GM12801 (cell line): Measurements from ENCODE around the gene SLC22A6.

Source experiments
- TF ChIP-seq, protein P1 (sequence below): IDR thresholded peaks from one replicate; pipeline ENCODE4 v1.5.1; 2011; ENCODE audit warnings: control low read depth; ENCODE audit not compliant: insufficient read length; ENCODE audit errors: extremely low read depth

SLC22A6 gene

DNA sequence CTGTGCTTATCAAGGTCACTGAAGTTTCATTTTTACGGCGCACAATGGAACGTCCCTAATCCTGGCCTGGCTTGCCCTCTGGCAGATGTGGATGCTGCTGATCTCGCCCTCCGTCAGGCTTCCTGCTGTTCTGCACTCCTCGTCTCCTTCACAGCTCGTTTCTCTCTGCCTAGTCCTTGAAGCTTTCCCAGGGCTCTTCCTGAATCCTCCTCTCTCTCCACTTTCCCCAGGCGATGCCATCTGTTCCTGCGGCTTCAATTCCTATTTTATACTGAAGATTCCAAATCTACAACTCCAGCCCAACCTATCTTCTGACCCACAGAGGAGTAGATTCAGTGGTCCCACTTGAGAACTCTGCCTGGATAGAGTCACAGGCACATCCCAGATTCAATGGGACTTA, 16.7 kb upstream of the SLC22A6 start:
- TF ChIP-seq, protein P1, sequence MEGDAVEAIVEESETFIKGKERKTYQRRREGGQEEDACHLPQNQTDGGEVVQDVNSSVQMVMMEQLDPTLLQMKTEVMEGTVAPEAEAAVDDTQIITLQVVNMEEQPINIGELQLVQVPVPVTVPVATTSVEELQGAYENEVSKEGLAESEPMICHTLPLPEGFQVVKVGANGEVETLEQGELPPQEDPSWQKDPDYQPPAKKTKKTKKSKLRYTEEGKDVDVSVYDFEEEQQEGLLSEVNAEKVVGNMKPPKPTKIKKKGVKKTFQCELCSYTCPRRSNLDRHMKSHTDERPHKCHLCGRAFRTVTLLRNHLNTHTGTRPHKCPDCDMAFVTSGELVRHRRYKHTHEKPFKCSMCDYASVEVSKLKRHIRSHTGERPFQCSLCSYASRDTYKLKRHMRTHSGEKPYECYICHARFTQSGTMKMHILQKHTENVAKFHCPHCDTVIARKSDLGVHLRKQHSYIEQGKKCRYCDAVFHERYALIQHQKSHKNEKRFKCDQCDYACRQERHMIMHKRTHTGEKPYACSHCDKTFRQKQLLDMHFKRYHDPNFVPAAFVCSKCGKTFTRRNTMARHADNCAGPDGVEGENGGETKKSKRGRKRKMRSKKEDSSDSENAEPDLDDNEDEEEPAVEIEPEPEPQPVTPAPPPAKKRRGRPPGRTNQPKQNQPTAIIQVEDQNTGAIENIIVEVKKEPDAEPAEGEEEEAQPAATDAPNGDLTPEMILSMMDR, result no peak

DNA sequence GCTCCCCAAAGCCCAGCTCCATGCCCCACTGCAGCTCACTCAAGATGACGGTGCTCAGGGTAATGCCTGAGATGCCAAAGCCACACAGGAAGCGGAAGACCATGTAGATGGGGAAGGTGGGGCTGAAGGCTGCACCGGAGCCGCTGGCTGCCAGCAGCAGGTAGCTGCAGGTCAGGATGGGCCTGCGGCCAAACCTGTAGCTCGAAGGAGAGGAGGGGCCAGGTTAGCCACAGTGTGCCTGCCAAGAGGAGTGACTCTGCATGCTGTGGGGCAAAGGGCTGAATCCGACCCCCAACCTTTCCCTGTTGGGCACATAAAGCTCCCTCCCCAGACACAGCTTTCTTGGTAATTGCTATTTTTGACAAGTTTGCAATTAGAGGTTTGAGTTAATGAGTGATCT, 14.9 kb upstream of the SLC22A6 start:
- TF ChIP-seq, protein P1, result no peak

DNA sequence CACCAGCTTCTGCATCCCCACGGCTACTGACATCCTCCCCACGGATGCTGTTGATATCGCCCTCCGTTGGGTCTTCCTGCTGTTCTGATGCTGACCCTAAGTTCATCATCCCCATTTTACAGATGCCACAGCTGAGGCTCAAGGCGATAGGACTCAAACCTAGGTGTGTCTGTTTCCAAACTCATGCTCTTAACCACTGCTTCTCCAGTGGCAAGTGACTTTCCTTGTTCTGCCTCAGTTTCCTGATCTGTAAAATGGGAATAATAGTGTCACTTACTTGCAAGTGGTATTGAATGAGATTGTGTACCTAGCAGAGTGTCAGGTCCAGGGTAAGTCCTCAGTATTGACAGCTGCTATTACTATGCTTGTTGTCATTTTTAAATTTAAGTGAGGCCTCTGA, 14.4 kb upstream of the SLC22A6 start:
- TF ChIP-seq, protein P1, result no peak

DNA sequence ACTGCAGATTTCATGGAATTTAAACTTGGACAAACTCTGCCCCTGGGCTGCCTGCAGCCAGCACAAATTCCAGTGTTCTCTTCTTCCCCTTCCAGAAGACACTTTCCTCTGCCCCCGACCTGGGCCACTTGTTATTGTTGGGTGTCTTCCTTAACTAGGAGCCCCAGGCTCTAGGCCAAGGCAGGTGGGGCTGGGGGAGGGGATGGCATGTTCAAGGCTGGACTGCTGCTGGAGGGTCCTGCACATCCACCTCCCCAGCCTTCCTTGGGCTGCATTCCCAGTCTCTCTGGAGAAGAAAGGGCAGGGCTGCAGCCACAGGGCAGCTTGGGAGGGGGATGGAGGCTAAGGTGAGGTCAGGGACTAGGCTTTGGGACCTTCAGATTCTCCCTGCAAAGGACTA, 11.5 kb upstream of the SLC22A6 start:
- TF ChIP-seq, protein P1, result no peak

DNA sequence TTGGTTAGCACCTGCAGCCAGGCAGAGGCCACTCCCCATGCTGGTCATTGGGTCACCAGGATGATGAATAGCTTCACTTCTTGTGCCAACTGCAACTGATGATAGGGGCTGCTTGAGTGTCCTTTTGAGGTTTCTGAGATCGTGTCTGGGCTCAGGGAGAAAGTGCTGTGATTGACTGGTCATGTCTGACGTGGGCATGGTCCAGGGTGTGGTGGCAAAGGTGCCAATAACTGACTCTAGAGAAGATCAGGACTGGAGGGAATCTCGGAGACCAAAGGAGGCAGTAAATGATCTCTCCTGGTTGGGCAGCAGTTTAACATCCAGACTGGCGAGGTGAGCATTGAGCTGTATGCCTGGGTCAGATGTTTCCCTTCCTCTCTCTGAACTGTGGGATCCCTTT, 10.0 kb upstream of the SLC22A6 start:
- TF ChIP-seq, protein P1, result no peak

DNA sequence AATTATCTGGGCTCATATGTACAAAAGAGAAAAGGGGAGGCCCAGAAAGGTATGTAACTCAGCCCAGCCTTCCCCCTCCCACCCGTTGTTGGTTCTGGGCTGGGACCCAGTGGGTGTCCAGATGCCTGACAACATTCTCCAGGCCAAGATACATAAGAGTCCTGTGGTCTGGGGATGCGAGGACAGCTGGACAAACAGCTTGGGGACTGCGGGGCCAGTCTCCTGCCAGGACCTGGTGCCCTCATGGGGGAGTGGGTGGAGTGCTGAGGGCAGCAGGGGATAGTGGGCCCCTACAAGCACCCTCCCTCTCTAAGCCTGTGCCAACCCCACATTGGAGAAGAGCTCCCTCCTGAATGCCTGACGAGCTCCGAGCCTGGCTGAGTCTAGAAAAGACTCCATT, 3.5 kb upstream of the SLC22A6 start:
- TF ChIP-seq, protein P1, result no peak

DNA sequence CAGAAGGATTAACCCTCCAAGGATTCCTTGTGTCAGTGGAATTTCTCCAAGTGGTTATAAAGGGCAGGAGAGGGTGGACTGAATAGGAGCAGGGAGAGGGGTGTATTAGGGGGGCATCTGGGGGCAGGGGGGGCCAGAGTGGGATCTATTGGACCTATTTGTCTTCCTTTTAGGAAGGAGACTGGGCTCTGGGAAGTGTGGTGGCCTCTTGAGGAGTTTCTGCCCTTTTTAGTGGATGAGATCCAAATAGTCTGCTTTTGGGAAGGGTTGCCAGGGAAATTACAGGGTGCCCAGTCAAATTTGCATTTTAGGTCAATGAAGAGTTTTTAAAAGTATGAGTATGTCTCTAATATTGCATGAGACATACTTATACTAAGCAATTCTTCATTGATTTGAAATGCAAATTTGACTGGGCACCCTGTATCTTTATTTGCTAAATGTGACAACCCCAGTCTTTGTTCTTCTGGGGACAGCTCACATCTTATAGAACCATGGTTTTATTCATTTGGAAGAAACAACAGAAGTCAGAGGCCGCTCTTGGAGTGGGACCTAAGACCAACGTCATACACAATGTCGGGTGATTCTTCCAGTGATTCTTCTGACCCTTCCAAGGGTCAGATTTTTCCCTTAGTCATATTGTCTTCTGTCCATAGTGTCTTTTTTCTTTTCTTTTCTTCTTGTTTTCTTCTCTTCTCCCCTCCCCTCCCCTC, 429 bp upstream of the SLC22A6 start:
- TF ChIP-seq, protein P1, result no peak
